Measurements from ENCODE around the gene COX19. TPM values are rescaled to one million over a fixed set of nuclear protein-coding genes. Genes with fewer than 3 reads are reported as not detected.

Gene COX19
- total and polyA plus RNA-seq, 2 experiments from 2014 or later: 11.7 to 12.6 TPM

- Histone ChIP-seq H3K4me3 (no peak overlapping the region), H3K36me3 (ENCODE audit: insufficient read depth) (peaks cover 10% of the 10 kb centered on the region), H3K4me1 (ENCODE audit: insufficient read depth) (peaks cover 9% of the 10 kb centered on the region; the same call in 1 of the 2 replicates), H3K4me2 (no peak overlapping the region), H3K79me2 (replicated peaks; ENCODE audit: insufficient read depth) (peaks cover 25% of the 10 kb centered on the region), H2AFZ (no peak overlapping the region), H3F3A (replicated peaks; ENCODE audit: low read depth) (peaks cover 8% of the 10 kb centered on the region; the same call in 1 of the 2 replicates), H3K9me2 (ENCODE audit: insufficient read depth) (no peaks in the 10 kb centered on the region), H3K27ac (ENCODE audit: low read depth) (no peak overlapping the region), H3K27me3 (ENCODE audit: insufficient read depth) (no peaks in the 10 kb centered on the region), H4K20me1 (replicated peaks; ENCODE audit: insufficient read depth) (peaks cover 17% of the 10 kb centered on the region)
- Mint-ChIP-seq H3K27me3 (ENCODE audit: insufficient read depth, low read depth, poor library complexity) (no peaks in the 10 kb centered on the region), H3K4me3 (no peak overlapping the region), H3K9me3 (no peaks in the 10 kb centered on the region; the same call in 2 of the 3 replicates), H3K36me3 (ENCODE audit: low read depth) (peaks cover 6% of the 10 kb centered on the region; the same call in 2 of the 3 replicates), H3K27ac (no peak overlapping the region), H3K4me1 (peaks cover 2% of the 10 kb centered on the region; the same call in 2 of the 3 replicates)
- ATAC-seq (no peak), DNase-seq (ENCODE audit: low spot score) (no peak)
- TF ChIP-seq, protein P1, sequence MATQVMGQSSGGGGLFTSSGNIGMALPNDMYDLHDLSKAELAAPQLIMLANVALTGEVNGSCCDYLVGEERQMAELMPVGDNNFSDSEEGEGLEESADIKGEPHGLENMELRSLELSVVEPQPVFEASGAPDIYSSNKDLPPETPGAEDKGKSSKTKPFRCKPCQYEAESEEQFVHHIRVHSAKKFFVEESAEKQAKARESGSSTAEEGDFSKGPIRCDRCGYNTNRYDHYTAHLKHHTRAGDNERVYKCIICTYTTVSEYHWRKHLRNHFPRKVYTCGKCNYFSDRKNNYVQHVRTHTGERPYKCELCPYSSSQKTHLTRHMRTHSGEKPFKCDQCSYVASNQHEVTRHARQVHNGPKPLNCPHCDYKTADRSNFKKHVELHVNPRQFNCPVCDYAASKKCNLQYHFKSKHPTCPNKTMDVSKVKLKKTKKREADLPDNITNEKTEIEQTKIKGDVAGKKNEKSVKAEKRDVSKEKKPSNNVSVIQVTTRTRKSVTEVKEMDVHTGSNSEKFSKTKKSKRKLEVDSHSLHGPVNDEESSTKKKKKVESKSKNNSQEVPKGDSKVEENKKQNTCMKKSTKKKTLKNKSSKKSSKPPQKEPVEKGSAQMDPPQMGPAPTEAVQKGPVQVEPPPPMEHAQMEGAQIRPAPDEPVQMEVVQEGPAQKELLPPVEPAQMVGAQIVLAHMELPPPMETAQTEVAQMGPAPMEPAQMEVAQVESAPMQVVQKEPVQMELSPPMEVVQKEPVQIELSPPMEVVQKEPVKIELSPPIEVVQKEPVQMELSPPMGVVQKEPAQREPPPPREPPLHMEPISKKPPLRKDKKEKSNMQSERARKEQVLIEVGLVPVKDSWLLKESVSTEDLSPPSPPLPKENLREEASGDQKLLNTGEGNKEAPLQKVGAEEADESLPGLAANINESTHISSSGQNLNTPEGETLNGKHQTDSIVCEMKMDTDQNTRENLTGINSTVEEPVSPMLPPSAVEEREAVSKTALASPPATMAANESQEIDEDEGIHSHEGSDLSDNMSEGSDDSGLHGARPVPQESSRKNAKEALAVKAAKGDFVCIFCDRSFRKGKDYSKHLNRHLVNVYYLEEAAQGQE (IDR thresholded peaks at IDR 0.05; ENCODE audit: unreplicated experiment): no peak
- TF ChIP-seq ETS1 (IDR thresholded peaks at IDR 0.05): no peak
Observed at GRCh38 chr7:977326-978048, 2.1 kb upstream of the COX19 start.

GRCh38 chr7:976901-977325 lies 1.6 kb upstream of the COX19 start:
- H3K4me1 ChIP-seq (ENCODE audit: insufficient read depth): peaks cover 9% of the 10 kb centered on the region; the same call in 1 of the 2 replicates
- peaks cover 15% of the 10 kb centered on the region for H3K36me3 ChIP-seq (ENCODE audit: insufficient read depth)
- Mint-ChIP-seq H3K27ac (no peak overlapping the region), H3K4me3 (no peak overlapping the region), H3K36me3 (ENCODE audit: low read depth) (peaks cover 11% of the 10 kb centered on the region), H3K4me1 (peaks cover 2% of the 10 kb centered on the region; the same call in 2 of the 3 replicates), H3K27me3 (ENCODE audit: insufficient read depth, low read depth, poor library complexity) (peaks cover 2% of the 10 kb centered on the region), H3K9me3 (no peaks in the 10 kb centered on the region; the same call in 2 of the 3 replicates)
- H3K4me2 ChIP-seq: no peak overlapping the region
- ATAC-seq (no peak), DNase-seq (ENCODE audit: low spot score) (no peak)
- no peaks in the 10 kb centered on the region for H3K27me3 ChIP-seq (ENCODE audit: insufficient read depth)
- H3F3A ChIP-seq (replicated peaks; ENCODE audit: low read depth): peaks cover 12% of the 10 kb centered on the region; the same call in 1 of the 2 replicates
- H3K4me3 ChIP-seq: no peak overlapping the region
- H3K79me2 ChIP-seq (replicated peaks; ENCODE audit: insufficient read depth): peaks cover 31% of the 10 kb centered on the region
- H3K9me2 ChIP-seq (ENCODE audit: insufficient read depth): no peaks in the 10 kb centered on the region
- H3K27ac ChIP-seq (ENCODE audit: low read depth): no peak overlapping the region
- peaks cover 20% of the 10 kb centered on the region for H4K20me1 ChIP-seq (replicated peaks; ENCODE audit: insufficient read depth)
- H2AFZ ChIP-seq: no peak overlapping the region
- TF ChIP-seq ZNF331 (CRISPR knock-in tag; IDR thresholded peaks at IDR 0.05; ENCODE audit: low read depth) (no peak), POLR2AphosphoS5 (IDR thresholded peaks at IDR 0.05; ENCODE audit: low read depth) (no peak), NANOG (IDR thresholded peaks at IDR 0.05; ENCODE audit: borderline replicate concordance) (no peak), STAT1 (IDR thresholded peaks at IDR 0.05; ENCODE audit: unreplicated experiment) (no peak), ZNF114 (CRISPR knock-in tag; IDR thresholded peaks at IDR 0.05) (no peak), ETS1 (IDR thresholded peaks at IDR 0.05) (no peak), CREB1 (CRISPR knock-in tag; IDR thresholded peaks at IDR 0.05; ENCODE audit: low read depth) (no peak), EZH2phosphoT487 (IDR thresholded peaks at IDR 0.05; ENCODE audit: unreplicated experiment) (no peak), EZH2 (IDR thresholded peaks at IDR 0.05; ENCODE audit: low read depth, unreplicated experiment) (no peak)
- TF ChIP-seq, protein P2, sequence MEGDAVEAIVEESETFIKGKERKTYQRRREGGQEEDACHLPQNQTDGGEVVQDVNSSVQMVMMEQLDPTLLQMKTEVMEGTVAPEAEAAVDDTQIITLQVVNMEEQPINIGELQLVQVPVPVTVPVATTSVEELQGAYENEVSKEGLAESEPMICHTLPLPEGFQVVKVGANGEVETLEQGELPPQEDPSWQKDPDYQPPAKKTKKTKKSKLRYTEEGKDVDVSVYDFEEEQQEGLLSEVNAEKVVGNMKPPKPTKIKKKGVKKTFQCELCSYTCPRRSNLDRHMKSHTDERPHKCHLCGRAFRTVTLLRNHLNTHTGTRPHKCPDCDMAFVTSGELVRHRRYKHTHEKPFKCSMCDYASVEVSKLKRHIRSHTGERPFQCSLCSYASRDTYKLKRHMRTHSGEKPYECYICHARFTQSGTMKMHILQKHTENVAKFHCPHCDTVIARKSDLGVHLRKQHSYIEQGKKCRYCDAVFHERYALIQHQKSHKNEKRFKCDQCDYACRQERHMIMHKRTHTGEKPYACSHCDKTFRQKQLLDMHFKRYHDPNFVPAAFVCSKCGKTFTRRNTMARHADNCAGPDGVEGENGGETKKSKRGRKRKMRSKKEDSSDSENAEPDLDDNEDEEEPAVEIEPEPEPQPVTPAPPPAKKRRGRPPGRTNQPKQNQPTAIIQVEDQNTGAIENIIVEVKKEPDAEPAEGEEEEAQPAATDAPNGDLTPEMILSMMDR (conservative IDR thresholded peaks at IDR 0.05; ENCODE audit: low read depth in 2 of 2): no peak
